Brain microvascular endothelial cell (primary cell): ENCODE data around the gene DAAM1.

Source experiments
- DNase-seq: peaks from one replicate; pipeline ENCODE4 v3.0.0-alpha.2; 2020
- H3K27ac ChIP-seq: fragments of 250-450 bp; sonication (Bioruptor Pico); 2 replicates; pipeline ENCODE4 v1.5.1; 2020; ENCODE audit warnings: mild to moderate bottlenecking, moderate library complexity
- H3K27me3 ChIP-seq: fragments of 250-450 bp; sonication (Bioruptor Pico); replicated peaks from 2 replicates; pipeline ENCODE4 v1.5.1; 2020; ENCODE audit warnings: mild to moderate bottlenecking
- H3K36me3 ChIP-seq: fragments of 250-450 bp; sonication (Bioruptor Pico); replicated peaks from 2 replicates; pipeline ENCODE4 v1.5.1; 2020; ENCODE audit warnings: mild to moderate bottlenecking
- H3K4me3 ChIP-seq: 2 replicates; pipeline ENCODE4 v1.5.1; 2011; ENCODE audit warnings: low read depth, mild to moderate bottlenecking, control low read depth, low read length, moderate library complexity
- in situ Hi-C: cut with HindIII; loops from 2 replicates; pipeline ENCODE4 v1.10.0; 2017; ENCODE audit warnings: low sequenced_read_pairs, low pct_ligation_motif_present
- TF ChIP-seq, protein P1 (sequence below): IDR thresholded peaks from 2 replicates; pipeline ENCODE4 v1.5.1; 2011; ENCODE audit warnings: low read depth, mild to moderate bottlenecking, moderate library complexity, low read length, control low read depth, inconsistent platforms; ENCODE audit errors: missing control alignments

Gene DAAM1

GRCh38 chr14:59253527-59253926 is 65.1 kb downstream of the DAAM1 start:
- no peak for DNase-seq
- TF ChIP-seq, protein P1, sequence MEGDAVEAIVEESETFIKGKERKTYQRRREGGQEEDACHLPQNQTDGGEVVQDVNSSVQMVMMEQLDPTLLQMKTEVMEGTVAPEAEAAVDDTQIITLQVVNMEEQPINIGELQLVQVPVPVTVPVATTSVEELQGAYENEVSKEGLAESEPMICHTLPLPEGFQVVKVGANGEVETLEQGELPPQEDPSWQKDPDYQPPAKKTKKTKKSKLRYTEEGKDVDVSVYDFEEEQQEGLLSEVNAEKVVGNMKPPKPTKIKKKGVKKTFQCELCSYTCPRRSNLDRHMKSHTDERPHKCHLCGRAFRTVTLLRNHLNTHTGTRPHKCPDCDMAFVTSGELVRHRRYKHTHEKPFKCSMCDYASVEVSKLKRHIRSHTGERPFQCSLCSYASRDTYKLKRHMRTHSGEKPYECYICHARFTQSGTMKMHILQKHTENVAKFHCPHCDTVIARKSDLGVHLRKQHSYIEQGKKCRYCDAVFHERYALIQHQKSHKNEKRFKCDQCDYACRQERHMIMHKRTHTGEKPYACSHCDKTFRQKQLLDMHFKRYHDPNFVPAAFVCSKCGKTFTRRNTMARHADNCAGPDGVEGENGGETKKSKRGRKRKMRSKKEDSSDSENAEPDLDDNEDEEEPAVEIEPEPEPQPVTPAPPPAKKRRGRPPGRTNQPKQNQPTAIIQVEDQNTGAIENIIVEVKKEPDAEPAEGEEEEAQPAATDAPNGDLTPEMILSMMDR, result no peak
- Histone ChIP-seq H3K27me3 (no peaks in the 10 kb centered on the region), H3K27ac (no peak overlapping the region), H3K4me3 (no peak overlapping the region), H3K36me3 (no peaks in the 10 kb centered on the region)
- in situ Hi-C loops, result no loop called here

DNA sequence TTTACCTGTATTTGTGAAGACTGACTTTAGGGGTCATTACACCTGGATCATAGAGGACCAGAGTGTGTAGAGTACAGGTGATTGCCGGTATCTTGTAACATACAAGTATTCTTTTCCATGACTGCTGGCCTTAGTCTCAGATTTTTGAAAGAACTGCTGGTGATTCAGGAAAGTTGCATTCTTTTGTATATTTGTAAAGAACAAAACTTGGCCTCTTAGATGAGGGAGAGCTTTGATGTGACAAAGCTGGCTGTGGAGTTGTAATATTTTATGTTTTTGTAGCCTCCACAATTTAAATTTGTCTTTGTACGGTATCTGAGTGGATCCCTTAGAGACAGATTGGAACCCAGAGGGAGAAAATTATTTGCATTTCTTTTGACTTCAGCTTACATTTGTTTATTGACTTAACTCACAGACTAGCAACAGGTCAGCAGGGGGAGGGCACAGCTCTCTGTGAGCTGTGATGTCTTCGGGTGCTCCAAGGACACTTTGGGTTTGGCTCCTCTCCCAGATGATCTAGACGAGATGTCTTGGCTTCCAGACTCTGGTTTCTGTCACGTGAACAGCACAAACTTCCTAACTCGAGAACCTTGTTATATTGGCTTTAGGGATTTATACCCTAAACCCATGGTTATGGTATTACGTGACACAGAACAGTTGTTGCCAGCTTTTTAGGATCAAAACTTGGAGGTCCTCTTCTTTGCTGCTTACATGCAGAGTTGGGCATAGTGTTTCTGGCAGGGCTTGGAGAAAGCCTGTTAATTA is 65.9 kb downstream of the DAAM1 start:
- Histone ChIP-seq H3K4me3 (no peak overlapping the region), H3K36me3 (no peaks in the 10 kb centered on the region), H3K27ac (peak overlapping the region; percentile 38), H3K27me3 (no peaks in the 10 kb centered on the region)
- in situ Hi-C loops, result no loop called here
- DNase-seq, result peak; percentile 92
- TF ChIP-seq, protein P1, result peak; percentile 12

- no peak for DNase-seq
- Histone ChIP-seq H3K27me3 (no peaks in the 10 kb centered on the region), H3K36me3 (no peaks in the 10 kb centered on the region), H3K4me3 (no peak overlapping the region), H3K27ac (peak overlapping the region; percentile 38)
- in situ Hi-C loops, result no loop called here
- TF ChIP-seq, protein P1, result no peak
Measured at GRCh38 chr14:59254911-59255545, 66.6 kb downstream of the DAAM1 start.

DNA sequence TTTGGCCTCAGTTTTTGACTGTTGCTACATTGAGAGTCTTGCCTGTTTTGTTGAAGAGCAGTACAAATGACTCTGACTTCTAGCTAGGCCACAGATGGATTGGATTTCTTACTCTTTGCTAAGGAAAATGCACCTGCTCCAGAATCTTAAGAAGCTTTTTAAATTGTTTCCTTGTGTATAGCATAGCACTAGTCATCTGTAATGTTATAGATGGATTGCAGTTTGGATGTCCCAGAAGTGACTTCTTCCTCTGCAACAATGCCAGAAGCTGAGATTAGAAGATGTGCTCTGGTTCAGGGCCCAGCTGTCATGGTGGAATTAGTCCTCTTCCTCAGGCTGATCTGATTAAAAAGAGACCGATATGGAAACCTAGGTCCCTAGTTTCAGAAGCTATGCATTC is 67.9 kb downstream of the DAAM1 start:
- Histone ChIP-seq H3K27me3 (no peaks in the 10 kb centered on the region), H3K4me3 (no peak overlapping the region), H3K36me3 (no peaks in the 10 kb centered on the region), H3K27ac (no peak overlapping the region)
- in situ Hi-C loops, result no loop called here
- DNase-seq, result no peak
- TF ChIP-seq, protein P1, result no peak

GRCh38 chr14:59261334-59261733 is 72.9 kb downstream of the DAAM1 start:
- TF ChIP-seq, protein P1, result no peak
- no peak overlapping the region for H3K27ac ChIP-seq

More at GRCh38 chr14:59261334-59261733, 72.9 kb downstream of the DAAM1 start:
- Histone ChIP-seq H3K27me3 (no peaks in the 10 kb centered on the region), H3K4me3 (no peak overlapping the region), H3K36me3 (no peaks in the 10 kb centered on the region)
- in situ Hi-C loops, result no loop called here
- no peak for DNase-seq
